ENCODE results near the gene CACNG4. TPM values are rescaled to one million over a fixed set of nuclear protein-coding genes. Genes with fewer than 3 reads are reported as not detected.

The CACNG4 gene
- total RNA-seq, 4 donors from 2014 or later = 0.27 to 1.9 TPM; not detected in 2

DNA sequence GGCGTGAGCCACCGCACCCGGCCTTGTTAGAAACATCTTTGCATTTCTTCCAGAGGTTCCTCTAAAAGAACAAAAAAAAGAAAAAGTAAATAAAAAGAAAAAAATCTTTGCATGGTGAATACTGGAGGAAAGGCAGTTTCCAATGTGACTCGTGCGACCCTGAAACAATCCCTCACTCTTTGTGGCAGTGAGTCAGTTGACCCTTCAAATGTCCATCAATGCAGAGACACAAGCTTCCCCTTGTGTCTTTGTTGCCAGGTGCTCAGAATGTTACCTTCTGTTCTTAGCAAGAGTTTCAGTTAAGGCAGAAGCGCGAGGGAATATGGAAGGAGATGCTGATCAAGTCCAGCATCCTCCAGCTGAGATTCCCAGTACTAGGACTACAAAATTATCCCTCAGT is 16.4 kb downstream of the CACNG4 start:
- Histone ChIP-seq H3K27ac (no peak overlapping the region), H3K27me3 (peaks cover 50% of the 10 kb centered on the region), H3K4me1 (no peaks in the 10 kb centered on the region), H3K36me3 (no peaks in the 10 kb centered on the region), H3K4me3 (no peak overlapping the region), H3K9me3 (no peaks in the 10 kb centered on the region)
- DNase-seq = no peak
- in situ Hi-C loops (cut with MboI; ENCODE audit: low pct_ligation_motif_present in 1 of 4, low pct_unique_long_range_greater_than_20kb in 1 of 4, low sequenced_read_pairs in 3 of 4) (no loop called here), intact Hi-C loops (cut with DNase I; ENCODE audit: low total_unique reads) (no loop called here)
- TF ChIP-seq, protein P1, sequence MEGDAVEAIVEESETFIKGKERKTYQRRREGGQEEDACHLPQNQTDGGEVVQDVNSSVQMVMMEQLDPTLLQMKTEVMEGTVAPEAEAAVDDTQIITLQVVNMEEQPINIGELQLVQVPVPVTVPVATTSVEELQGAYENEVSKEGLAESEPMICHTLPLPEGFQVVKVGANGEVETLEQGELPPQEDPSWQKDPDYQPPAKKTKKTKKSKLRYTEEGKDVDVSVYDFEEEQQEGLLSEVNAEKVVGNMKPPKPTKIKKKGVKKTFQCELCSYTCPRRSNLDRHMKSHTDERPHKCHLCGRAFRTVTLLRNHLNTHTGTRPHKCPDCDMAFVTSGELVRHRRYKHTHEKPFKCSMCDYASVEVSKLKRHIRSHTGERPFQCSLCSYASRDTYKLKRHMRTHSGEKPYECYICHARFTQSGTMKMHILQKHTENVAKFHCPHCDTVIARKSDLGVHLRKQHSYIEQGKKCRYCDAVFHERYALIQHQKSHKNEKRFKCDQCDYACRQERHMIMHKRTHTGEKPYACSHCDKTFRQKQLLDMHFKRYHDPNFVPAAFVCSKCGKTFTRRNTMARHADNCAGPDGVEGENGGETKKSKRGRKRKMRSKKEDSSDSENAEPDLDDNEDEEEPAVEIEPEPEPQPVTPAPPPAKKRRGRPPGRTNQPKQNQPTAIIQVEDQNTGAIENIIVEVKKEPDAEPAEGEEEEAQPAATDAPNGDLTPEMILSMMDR (IDR thresholded peaks at IDR 0.05) = no peak
- no peak for TF ChIP-seq POLR2A (IDR thresholded peaks at IDR 0.05)
- no peak for TF ChIP-seq POLR2AphosphoS5 (IDR thresholded peaks at IDR 0.05)
- TF ChIP-seq EP300 (IDR thresholded peaks at IDR 0.05; ENCODE audit: low read depth) = no peak
- 91 to 94% methylated on average over 7 of the region's 7 CpGs for WGBS, 2 donors (ENCODE audit: low coverage in 1 of 2)

DNA sequence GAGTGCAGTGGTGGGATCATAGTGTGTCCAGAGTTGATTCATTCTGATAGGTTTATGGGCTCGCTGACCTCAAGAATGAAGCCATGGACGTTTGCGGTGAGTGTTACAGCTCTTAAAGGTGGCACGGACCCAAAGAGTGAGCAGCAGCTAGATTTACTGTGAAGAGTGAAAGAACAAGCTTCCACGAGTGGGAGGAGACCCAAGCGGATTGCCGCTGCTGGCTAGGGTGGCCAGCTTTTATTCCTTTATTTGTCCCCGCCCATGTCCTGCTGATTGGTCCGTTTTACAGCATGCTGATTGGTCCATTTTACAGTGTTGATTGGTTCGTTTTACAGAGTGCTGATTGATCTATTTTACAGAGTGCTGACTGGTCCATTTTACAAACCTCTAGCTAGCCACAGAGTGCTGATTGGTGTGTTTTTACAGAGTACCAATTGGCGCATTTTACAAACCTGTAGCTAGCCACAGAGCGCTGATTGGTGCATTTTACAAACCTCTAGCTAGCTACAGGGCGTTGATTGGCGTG is 17.5 kb downstream of the CACNG4 start:
- DNase-seq = no peak
- intact Hi-C loops (cut with DNase I; ENCODE audit: low total_unique reads) = no loop called here

DNA sequence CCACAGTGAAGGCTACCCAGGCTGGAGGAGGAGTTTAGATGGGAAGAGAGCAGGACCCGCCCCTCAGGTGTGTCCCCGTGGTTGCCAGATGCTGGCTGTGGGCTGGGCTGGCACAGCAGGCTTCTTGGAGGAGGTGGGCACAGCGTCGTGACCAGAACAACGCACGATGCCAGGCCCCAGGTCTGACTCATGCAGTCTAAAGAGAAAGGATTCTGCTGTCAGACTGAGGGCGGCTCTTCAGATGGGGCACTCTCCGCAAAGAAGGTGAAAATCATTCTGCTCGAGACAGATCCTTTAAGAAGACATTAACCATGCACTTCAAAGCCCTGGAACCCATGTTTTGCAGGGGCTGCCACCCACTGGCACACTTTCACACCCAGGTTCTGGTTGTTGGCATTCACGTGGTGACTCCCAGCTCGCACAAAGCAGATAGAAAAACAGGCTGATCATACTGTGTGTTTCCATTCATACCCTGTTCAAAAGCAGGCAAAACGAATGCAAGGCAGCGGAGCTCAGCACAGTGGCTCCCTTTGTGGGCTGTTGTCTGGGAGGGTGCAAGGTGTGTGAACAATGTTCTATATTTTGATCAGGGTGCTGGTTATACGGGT is 19.0 kb downstream of the CACNG4 start:
- WGBS, 2 donors (ENCODE audit: low coverage in 1 of 2) = 55% methylated on average over 14 of the region's 14 CpGs; no CpG with 5 or more reads in 1 of the 2 donors
- Histone ChIP-seq H3K4me1 (no peaks in the 10 kb centered on the region), H3K4me3 (no peak overlapping the region), H3K36me3 (no peaks in the 10 kb centered on the region), H3K9me3 (no peaks in the 10 kb centered on the region), H3K27me3 (peaks cover 55% of the 10 kb centered on the region), H3K27ac (no peak overlapping the region)
- intact Hi-C loops (cut with DNase I; ENCODE audit: low total_unique reads) = no loop called here
- DNase-seq = no peak
- in situ Hi-C loops (cut with MboI; ENCODE audit: low pct_ligation_motif_present in 1 of 4, low pct_unique_long_range_greater_than_20kb in 1 of 4, low sequenced_read_pairs in 3 of 4) = no loop called here
- TF ChIP-seq EP300 (IDR thresholded peaks at IDR 0.05; ENCODE audit: low read depth) (no peak), POLR2AphosphoS5 (IDR thresholded peaks at IDR 0.05) (no peak), POLR2A (IDR thresholded peaks at IDR 0.05) (no peak)
- TF ChIP-seq, protein P1 (IDR thresholded peaks at IDR 0.05) = no peak

More for the DNA sequence above, 17.5 kb downstream of the CACNG4 start:
- no peak overlapping the region for H3K27ac ChIP-seq
- peaks cover 43% of the 10 kb centered on the region for H3K27me3 ChIP-seq
- H3K9me3 ChIP-seq = no peaks in the 10 kb centered on the region
- in situ Hi-C loops (cut with MboI; ENCODE audit: low pct_ligation_motif_present in 1 of 4, low pct_unique_long_range_greater_than_20kb in 1 of 4, low sequenced_read_pairs in 3 of 4) = no loop called here
- TF ChIP-seq, protein P1 (IDR thresholded peaks at IDR 0.05) = no peak
- TF ChIP-seq POLR2AphosphoS5 (IDR thresholded peaks at IDR 0.05) = no peak
- no peak for TF ChIP-seq EP300 (IDR thresholded peaks at IDR 0.05; ENCODE audit: low read depth)
- no peak for TF ChIP-seq POLR2A (IDR thresholded peaks at IDR 0.05)
- H3K4me3 ChIP-seq = no peak overlapping the region
- no peaks in the 10 kb centered on the region for H3K36me3 ChIP-seq
- H3K4me1 ChIP-seq = no peaks in the 10 kb centered on the region
- WGBS, 2 donors (ENCODE audit: low coverage in 1 of 2) = 72 to 74% methylated on average over 9 to 14 of the region's 14 CpGs

DNA sequence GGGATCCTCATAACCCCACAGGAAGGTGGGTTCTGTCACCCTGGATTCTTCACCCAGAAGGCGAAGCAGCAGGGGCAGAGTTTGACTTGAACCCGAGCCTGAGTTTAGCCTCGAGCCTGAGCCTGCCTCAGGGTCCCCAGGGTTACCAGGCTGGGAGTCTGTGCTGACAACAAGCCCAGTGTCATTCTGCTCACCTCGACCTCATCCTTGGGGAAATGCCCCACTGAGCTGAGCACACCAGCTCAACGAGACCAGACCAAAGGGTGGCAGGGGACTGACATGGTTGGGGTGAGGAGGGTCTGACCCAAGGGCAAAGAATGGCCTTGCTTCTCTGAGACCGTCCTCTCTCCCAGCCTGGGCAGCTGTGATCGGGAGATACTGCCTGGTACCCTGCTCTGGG is 20.2 kb downstream of the CACNG4 start:
- Histone ChIP-seq H3K4me3 (no peak overlapping the region), H3K27ac (no peak overlapping the region), H3K27me3 (peaks cover 54% of the 10 kb centered on the region), H3K4me1 (no peaks in the 10 kb centered on the region), H3K36me3 (no peaks in the 10 kb centered on the region), H3K9me3 (no peaks in the 10 kb centered on the region)
- in situ Hi-C loops (cut with MboI; ENCODE audit: low pct_ligation_motif_present in 1 of 4, low pct_unique_long_range_greater_than_20kb in 1 of 4, low sequenced_read_pairs in 3 of 4) = no loop called here
- intact Hi-C loops (cut with DNase I; ENCODE audit: low total_unique reads) = no loop called here
- DNase-seq = no peak
- WGBS, 2 donors (ENCODE audit: low coverage in 1 of 2) = 75% methylated on average over 7 of the region's 7 CpGs; no CpG with 5 or more reads in 1 of the 2 donors
- TF ChIP-seq, protein P1 (IDR thresholded peaks at IDR 0.05) = no peak
- TF ChIP-seq POLR2A (IDR thresholded peaks at IDR 0.05) = no peak
- no peak for TF ChIP-seq EP300 (IDR thresholded peaks at IDR 0.05; ENCODE audit: low read depth)
- no peak for TF ChIP-seq POLR2AphosphoS5 (IDR thresholded peaks at IDR 0.05)
